HG03060 (cell line): ENCODE results near the gene SKP1.

Source experiments
- ATAC-seq: cut with Tn5 transposase; IDR thresholded peaks from one replicate; pipeline ENCODE4 v1.9.1; 2021; ENCODE audit warnings: low read depth, moderate number of reproducible peaks; ENCODE audit not compliant: unreplicated experiment

SKP1 gene

GRCh38 chr5:134131165-134131564 lies 45.6 kb downstream of the SKP1 start:
- ATAC-seq: no peak

GRCh38 chr5:134130239-134130945 lies 46.4 kb downstream of the SKP1 start:
- ATAC-seq: no peak

- no peak for ATAC-seq
Observed at GRCh38 chr5:134129411-134130238, 47.1 kb downstream of the SKP1 start.

- ATAC-seq: no peak
Observed at GRCh38 chr5:134128648-134128995, 48.1 kb downstream of the SKP1 start.

GRCh38 chr5:134127988-134128647 lies 48.6 kb downstream of the SKP1 start:
- ATAC-seq: no peak

GRCh38 chr5:134127376-134127861 lies 49.3 kb downstream of the SKP1 start:
- no peak for ATAC-seq

GRCh38 chr5:134125039-134126015 lies 51.4 kb downstream of the SKP1 start:
- no peak for ATAC-seq

- ATAC-seq: no peak
Observed at GRCh38 chr5:134124289-134125038, 52.3 kb downstream of the SKP1 start.

- ATAC-seq: no peak
Observed at GRCh38 chr5:134123360-134123759, 53.4 kb downstream of the SKP1 start.

- ATAC-seq: no peak
Observed at GRCh38 chr5:134122530-134122929, 54.2 kb downstream of the SKP1 start.

GRCh38 chr5:134120386-134121138 lies 56.2 kb downstream of the SKP1 start:
- no peak for ATAC-seq

- no peak for ATAC-seq
Observed at GRCh38 chr5:134119720-134120119, 57.0 kb downstream of the SKP1 start.

- ATAC-seq: no peak
Observed at GRCh38 chr5:134118212-134118835, 58.4 kb downstream of the SKP1 start.

- ATAC-seq: no peak
Observed at GRCh38 chr5:134116789-134117761, 59.7 kb downstream of the SKP1 start.

- ATAC-seq: no peak
Observed at GRCh38 chr5:134116286-134116685, 60.5 kb downstream of the SKP1 start.

GRCh38 chr5:134115806-134116175 lies 61.0 kb downstream of the SKP1 start:
- no peak for ATAC-seq
